Measurements from ENCODE around the gene IFRD1.
"Not testable (repeated sequence)": the region's sequence is repeated elsewhere in the genome, so short reads cannot be mapped to it uniquely, and the experiment has no call there.

IFRD1 gene

DNA sequence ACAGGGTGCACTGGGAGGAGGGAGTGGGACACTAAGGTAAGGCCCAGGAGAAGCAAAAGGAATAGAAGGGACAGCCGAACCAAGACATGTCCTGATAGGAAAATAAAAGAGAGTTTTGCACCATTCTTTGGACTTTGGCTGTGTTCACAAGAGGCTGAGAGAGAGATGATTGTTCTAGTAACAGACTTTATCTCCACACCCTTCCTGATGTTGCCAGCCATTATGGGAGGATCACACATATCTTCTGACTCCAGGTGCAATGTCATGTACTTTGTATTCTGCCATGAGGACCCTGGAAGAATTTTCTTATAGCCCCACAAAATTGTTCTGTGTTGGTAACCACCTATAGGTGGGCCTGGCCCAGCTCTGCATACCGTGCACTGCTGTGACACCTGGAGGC is 41.9 kb downstream of the IFRD1 start:
- DNase-seq: no peak

DNA sequence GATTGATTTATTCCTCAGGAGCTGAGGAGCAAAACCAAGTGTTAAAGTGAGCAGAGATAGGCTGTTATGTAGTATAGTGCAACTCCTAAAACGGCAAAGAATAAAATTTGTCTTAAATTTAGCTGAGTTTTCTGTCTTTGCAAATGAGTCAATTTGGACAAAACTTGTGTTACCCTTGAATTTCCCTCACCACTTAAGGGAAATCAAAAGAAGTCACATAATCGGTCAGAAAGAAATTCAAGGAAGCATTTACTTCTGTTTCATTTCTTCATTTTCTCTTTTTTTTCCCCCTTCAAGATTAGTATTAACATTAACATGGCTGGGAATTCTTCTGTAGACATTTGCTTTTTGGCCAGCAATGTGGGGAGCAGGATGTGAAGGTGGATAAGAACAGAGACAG is 44.4 kb downstream of the IFRD1 start:
- DNase-seq: no peak

DNA sequence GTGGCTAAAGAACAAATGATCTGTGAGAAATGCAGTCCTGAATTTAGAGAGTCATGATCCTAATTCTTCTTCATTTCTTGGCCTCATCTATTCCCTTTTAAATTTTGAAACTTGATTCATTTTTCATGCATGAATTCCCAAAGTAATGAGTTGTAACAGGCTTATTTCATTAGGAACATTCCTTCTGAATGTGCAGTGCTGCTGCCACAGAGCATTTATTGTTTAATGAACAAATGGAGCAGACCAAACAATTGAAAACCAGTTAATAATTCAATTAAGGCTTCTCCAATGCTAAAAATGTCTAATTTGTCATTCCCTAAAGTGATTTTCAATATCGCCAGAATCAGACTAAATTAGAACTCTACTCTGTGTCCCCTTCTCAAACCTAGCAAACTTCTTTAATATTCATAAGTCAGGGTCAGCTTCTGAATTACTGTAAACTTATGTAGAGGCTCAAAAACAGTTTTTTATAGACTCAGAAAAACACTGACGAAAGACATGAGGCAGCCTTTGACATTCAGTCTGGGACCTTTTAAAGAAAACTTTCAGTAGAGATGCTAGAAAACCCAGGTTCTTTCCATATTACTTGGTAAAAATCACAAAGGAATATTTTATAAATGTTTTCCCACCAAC is 45.0 kb downstream of the IFRD1 start:
- no peak for DNase-seq

GRCh38 chr7:112495810-112496462 is 45.7 kb downstream of the IFRD1 start:
- peak; percentile 5 for DNase-seq

- DNase-seq: no peak
Observed at GRCh38 chr7:112497481-112497880, 47.2 kb downstream of the IFRD1 start.

DNA sequence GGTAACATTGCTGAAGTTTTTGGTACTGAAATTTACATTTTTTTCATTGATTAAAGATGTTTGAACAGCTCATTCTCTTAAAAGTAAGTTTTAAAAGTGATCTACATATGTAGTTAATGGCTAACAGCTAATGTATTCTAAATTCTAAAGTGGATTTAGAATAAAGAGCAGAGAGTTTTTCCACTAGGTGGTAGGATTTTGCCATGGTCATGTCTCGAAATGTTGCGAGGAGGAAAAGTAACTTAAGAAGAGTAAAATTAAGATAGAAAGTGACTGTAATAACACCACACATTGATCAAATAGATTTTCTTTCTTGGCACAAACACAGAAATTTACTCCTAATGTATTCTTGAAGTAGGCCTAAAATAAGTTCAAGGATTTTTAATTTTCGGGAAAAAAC is 50.4 kb downstream of the IFRD1 start:
- no peak for DNase-seq

DNA sequence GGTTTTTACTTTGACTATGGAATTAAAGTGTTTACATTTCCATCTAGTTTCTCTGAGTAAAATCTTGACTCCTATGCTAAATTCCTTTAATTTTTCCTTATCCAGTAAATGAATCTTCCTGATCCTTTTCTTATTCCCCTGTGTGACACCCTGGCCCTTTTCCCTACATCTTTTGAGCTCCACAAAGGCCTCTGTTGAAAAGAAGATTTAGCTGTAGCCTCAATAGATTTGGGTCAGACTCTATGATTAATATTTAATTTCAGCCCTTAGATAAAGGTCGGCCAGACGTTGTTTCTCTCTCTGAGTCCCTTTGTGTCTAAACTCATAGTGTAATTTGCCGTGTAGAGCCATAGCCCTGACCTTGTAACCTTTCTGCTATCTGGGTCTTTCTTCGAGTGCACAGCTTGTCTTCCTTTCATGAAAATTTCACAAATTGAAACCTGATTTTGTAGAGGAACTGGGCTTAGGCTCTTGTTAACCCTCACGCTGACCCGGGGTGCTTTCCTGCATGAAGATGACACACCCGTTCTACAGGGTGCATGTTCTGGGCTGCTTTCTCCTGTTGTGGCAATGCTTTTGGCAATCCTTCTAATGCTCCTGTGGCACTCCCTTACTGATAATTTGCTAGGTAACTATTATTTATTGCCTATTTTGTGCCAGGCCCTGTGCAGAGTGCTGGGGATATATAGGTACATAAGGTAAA is 51.7 kb downstream of the IFRD1 start:
- DNase-seq: no peak

DNA sequence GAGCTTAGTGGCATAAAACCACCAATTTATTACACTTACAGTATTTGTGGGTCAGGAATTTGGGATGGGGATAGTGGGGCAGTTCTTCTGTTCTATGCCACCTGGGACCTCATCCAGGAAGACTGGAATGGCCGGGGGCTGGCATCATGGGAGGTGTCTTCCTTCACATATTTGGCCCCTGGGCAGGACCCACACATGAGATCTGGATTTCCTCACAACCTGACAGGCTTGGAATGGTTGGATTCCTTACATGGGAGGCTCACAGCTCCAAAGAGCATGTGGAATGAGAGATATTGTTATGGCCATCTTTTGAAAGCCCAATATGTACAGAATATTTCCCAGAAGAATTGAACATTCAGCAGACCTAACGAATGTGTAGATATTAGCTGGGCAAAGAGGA is 52.4 kb downstream of the IFRD1 start:
- DNase-seq: no peak

- no peak for DNase-seq
Observed at GRCh38 chr7:112503361-112503972, 53.2 kb downstream of the IFRD1 start.

GRCh38 chr7:112504093-112504695 is 53.9 kb downstream of the IFRD1 start:
- no peak for DNase-seq

GRCh38 chr7:112505495-112505894 is 55.2 kb downstream of the IFRD1 start:
- DNase-seq: no peak

- DNase-seq: no peak
Observed at GRCh38 chr7:112508404-112508803, 58.1 kb downstream of the IFRD1 start.

GRCh38 chr7:112509402-112509801 is 59.1 kb downstream of the IFRD1 start:
- DNase-seq: no peak

DNA sequence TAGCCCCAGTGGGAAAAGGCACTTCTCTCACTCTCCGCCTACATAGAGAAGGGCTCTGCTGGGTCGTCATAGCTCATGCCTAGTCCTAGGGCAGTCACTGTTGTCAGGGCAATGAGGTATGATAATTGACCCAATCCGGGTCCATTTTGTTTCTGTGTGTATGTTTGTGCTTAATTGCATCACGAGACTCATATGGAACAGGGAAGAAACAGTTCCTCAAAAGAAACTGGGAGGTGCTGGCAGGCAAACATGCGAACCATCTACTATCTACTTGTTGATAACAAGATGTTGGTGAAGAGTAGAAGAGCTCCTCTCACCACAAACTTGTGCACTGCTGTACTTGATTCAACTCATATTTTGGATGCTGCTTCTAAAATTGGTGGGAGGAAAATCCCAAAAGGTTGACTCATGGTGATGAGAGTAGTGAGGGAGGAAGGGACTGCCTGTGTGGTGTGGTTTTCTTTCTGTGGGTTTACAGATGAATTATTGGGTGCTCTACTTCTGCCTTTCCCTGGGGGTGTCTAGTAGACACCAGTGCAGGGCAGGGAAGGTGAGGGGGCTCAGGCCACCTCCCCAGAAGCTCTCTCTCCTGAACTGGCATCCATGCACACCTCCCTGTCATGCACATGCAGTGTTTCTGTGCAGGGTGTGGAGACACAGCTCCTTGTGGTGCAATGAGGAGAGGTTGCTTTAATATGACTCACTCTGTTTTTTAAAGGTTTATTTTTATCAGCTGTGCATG is 59.9 kb downstream of the IFRD1 start:
- DNase-seq: no peak

GRCh38 chr7:112510743-112511110 is 60.5 kb downstream of the IFRD1 start:
- DNase-seq: no peak

DNA sequence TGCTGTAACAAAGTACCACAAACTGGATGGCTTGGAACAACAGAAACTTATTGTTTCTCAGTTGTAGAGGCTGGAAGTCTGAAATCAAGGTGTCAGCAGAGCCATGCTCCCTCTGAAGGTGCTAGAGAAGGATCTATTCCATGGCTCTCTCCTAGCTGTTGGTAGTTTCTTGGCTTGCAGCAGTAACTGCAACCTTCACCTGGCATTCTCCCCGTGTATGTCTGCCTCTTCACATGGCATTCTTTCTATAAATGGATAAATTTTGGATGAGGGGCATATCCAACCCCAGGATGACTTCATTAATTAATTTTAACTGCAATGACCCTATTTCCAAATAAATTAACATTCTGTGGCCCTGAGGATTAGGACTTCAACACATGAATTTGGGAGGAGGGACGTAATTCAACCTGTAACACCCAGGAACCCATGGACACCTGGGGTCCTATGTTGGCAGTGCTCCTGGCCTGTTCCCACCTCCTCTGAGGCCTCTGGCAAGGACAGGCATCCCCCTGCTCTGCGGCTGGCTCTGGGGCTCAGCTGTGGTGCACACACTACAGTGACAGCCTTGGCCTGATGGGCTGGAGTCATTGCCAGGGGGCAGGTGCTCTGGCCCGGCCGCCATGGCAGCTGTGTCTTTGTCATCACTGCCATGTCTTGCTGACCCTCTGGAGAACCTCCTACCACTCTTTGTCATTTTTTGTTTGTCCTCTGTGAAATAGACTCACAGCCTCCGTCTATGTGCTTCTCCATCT is 61.4 kb downstream of the IFRD1 start:
- no peak for DNase-seq

GRCh38 chr7:112512451-112513210 is 62.4 kb downstream of the IFRD1 start:
- DNase-seq: no peak

DNA sequence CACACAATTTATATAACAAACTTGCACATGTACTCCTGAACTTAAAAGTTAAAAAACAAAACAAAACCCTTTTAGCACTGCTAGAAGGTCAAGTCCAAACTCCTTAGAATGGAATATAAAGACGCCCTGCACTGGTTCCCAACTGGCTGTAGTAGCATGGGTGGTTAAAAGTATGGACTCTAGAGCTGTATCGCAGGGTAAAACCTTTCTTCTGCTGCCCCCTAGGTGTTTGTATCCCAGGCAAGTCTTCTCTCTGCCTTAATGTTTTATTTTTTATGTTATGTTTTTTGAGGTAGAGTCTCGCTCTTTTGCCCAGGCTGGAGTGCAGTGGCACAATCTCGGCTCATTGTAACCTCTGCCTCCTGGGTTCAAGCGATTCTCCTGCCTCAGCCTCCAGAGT is 65.7 kb downstream of the IFRD1 start:
- no peak for DNase-seq

- DNase-seq: not testable (repeated sequence)
Observed at GRCh38 chr7:112516418-112516817, 66.2 kb downstream of the IFRD1 start.

GRCh38 chr7:112517487-112517886 is 67.2 kb downstream of the IFRD1 start:
- no peak for DNase-seq

DNA sequence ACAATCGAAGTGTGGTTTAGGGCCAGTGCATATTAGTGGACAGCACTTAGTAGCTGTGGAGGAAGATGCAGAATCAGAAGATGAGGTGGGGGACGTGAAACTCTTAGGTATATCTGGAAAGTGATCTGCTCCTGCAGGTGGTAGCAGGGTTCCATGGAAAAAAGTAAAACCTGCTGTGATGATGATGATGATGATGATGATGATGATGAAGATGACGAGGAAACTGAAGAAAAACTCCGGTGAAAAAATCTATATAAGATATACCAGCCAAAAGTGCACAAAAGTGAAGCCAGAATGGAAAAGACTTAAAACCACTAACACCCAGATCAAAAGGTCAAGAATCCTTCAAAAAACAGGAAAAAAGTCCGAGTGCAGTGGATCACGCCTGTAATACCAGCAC is 70.5 kb downstream of the IFRD1 start:
- no peak for DNase-seq

Data from effector CD8-positive, alpha-beta T cell (primary cell).